HG03280 (cell line): ENCODE results near the gene FNDC3B.

Experiments
- ATAC-seq: cut with Tn5 transposase; IDR thresholded peaks from one replicate; pipeline ENCODE4 v1.9.1; 2021; ENCODE audit warnings: mild to moderate bottlenecking, moderate library complexity; ENCODE audit not compliant: unreplicated experiment

FNDC3B gene

DNA sequence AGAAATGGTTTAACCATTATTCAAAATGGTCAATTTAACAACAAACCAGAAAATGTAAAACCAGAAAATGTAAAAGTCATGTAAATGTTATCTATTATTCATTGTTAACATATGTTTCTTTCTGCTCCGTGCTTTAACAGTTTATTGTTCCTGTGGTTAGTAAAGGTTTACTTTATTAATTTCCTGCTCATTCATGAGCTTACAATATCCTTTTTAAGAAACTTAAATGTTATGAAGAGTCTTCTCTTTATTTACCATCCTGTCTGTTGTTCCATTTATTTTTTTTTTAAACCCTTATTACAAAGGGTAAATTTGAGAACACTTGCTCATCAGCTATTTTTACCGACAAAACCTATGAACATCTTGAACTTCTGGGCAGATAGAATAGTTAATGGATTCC, 260.8 kb downstream of the FNDC3B start:
- ATAC-seq: no peak

GRCh38 chr3:172300862-172301261, 261.5 kb downstream of the FNDC3B start:
- no peak for ATAC-seq

DNA sequence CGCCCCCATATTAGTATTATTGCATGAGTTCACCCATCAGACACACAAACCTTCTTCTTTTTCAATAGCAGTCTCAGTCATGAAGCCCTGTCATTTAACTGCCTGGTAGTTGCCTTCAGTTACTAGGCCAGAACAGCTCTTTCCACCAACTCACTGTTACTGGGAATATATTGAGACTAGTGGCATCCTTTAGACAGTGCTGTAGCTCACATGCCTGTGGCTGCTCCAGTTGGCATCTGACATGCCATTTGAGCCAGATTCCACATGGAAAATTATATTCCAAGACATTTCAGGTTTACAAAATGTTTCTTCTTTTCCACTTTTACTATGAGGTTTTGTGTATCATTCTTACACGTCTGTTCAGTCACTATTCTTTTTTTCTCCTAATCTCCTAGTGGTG, 262.8 kb downstream of the FNDC3B start:
- ATAC-seq: no peak

DNA sequence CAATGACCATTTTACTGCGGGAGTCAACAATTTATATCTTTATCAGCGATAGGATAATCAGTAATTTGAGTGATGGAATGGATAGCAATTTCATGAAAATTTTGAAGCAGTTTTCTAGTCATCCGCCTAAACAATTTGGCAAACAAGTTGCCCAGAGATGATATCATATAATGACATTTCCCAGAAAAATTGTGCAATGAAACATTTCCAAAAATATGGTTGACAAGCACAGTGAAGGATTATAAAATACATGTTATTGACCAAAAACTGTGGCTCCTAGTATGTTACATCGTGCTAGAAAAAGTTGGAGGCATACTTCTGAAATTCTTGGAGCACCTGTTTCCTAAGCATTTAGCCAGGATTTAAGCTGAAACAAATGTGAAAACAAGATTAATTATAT, 263.8 kb downstream of the FNDC3B start:
- ATAC-seq: no peak

DNA sequence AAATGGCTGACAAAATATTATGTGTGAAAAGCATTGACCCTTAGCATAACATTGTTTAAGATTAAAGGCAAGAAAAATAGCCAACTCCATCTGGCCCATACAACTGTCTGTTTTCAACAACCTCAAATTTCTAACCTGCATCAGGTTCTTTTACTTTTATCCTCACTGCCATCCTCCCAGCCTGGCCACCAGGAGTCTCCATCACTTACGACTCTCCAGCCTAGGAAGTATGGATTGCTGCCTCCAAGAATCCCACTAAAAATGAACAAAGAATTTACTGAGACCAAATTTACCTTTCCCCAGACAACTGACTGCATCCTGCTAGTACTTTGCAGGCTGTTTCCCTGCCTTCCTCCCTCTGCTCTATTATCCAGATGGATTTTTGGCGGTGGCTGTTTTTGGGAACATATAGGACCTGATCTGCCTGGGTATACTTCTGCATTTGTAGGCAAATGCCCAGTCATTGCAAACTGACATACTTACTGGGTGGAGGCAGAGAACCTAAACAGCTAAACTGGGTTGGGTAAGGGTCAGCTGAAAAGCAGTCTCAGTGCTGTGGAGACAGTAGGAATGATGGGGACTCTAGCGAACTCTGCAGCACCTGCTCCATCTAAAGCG, 264.7 kb downstream of the FNDC3B start:
- ATAC-seq: no peak

GRCh38 chr3:172305552-172305951, 266.2 kb downstream of the FNDC3B start:
- ATAC-seq: no peak

- no peak for ATAC-seq
These were observed 266.6 kb downstream of the FNDC3B start for GRCh38 chr3:172305974-172306373.

DNA sequence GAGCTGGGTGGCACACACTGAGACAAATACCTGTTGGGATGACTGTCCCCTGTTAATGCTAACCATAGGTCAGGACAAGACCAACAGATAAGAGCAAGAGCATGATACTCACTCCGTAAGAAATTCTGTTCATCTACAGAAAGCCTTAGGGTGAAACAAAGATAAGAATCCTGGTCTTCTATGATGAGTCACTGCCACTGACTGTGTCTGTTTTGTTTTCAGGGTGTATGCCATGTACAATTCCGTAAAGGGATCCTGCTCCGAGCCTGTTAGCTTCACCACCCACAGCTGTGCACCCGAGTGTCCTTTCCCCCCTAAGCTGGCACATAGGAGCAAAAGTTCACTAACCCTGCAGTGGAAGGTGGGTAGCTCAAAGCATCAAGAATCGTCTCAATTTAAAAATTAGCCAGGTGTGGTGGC, 267.8 kb downstream of the FNDC3B start:
- no peak for ATAC-seq

- no peak for ATAC-seq
These were observed 269.7 kb downstream of the FNDC3B start for GRCh38 chr3:172309059-172309458.

- ATAC-seq: no peak
These were observed 270.5 kb downstream of the FNDC3B start for GRCh38 chr3:172309741-172310427.

GRCh38 chr3:172310428-172310760, 271.0 kb downstream of the FNDC3B start:
- no peak for ATAC-seq

DNA sequence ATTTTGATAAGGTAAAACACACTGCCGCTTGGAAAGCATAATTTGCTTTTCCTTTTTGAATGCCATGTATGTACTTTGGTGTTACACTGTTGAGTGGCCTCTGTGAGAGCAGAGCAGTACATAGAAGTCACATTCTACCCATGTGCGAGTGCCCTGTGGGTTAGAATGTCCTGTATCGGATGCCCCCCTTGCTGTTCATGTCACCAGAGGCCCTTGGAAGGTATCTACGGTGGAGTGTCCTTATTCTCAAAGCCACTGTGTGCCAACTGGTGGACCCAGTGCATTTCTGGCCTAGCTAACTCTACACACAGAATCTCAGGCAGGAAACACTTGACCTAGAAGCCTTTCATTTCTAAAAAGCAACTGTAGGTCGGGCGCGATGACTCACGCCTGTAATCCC, 271.8 kb downstream of the FNDC3B start:
- no peak for ATAC-seq

DNA sequence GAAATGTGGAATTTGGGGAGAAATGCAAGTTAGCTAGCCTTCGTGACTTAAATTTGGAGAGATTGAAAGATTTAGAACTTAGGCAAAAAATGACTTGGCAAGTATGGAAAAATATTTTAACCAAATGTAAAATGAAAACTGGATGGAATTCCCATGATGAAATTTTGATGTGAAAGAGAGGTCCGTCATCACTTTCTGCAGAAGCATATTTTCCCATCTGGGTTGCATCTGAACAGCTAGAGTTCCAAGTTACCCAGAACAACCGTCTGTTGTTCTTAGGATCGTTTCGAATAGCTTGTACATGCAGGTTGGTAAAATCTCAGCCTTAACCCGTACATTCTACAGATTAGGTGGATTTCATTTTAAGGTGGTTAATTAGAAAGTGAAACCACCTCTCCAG, 272.6 kb downstream of the FNDC3B start:
- no peak for ATAC-seq

DNA sequence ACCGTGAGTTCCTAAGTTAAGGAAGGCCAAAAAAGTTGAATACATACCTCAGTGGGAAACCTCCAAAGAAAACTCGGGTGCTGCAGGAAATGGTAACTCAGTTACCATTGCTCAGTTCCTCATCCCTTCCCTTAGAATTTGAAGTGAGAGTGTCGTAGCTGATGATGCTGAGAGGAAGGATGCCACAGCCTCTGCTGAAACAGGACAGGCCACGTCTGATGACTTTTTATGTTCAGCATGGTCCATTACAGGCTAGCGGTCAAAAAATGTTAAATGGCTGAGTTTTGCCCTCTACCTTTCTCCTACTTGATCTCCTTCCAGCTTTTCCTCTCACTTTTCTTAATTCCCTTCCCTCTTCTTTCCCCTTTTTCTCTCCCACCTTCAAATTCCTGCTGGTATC, 273.3 kb downstream of the FNDC3B start:
- no peak for ATAC-seq

- no peak for ATAC-seq
These were observed 274.3 kb downstream of the FNDC3B start for GRCh38 chr3:172313671-172314070.

DNA sequence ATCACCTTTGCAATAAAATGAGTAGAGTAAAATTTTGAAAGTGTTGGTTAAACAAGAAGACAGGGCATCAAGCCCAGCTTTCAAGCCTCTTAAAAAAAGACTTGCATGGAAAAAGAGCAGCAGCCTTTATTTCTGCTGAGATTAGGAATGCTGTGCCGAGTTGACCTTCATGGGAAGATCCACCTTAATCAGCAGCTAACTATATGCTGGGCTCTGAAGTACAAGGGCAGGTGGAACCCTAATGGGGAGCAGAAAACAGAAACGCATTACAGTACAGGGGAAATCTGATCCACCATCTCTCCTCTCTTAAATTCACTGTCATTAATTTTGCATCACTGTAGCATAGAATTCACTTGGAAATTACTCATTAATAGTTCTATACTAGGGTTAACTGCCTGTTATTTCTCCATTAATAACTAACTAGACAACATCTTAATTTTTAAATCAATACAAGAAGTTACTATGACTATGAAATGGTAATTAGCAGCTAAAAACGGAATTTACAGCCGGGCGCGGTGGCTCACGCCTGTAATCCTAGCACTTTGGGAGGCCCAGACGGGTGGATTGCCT, 275.3 kb downstream of the FNDC3B start:
- ATAC-seq: no peak

DNA sequence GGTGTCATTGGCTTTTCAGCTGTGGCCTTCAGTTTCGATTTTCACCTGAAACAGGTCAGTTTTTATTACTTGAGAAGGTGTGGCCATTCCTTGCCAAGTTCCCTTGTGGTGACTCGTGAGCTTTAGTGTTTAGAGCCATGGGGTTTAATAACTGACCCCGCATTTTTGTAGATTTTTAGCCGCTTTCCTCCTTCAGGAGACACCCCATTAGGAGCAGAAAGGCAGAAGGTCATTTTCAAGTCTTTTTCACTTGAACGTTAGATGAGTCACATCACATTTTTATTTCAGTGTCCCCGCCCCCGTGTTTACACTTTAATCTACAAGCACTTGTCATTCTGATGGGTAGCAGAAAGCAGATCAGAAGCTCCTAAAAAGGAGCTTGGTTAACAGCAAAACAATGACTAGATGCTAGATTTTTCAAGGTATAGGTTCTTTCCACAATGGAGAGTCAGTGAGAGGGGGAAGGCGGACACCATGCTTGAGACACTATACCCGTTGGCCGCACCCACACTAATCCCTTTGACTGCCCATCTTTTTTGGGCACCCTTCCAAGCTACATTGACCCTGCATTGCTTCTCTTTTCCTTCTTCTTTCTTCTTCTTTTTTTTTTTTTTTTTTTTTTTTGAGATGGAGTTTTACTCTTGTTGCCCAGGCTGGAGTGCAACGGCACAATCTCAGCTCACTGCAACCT, 276.2 kb downstream of the FNDC3B start:
- ATAC-seq: no peak

DNA sequence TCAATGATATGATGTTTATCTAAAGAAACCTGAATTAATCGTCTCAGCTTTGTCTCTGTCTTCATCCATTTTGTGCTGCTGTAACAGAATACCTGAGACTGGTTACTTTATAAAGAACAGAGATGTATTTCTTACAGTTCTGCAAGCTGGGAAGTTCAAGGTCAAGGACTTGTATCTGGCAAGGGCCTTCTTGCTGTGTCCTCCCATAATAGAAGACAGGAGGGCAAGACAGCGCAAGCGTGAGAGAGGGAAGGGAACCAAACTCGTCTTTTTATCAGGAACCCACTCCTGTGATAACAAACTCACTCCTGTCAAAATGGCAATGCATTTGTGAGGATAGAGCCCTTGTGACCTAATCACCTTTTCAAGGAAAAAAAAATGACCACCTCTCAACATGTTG, 277.4 kb downstream of the FNDC3B start:
- no peak for ATAC-seq

- ATAC-seq: no peak
These were observed 278.1 kb downstream of the FNDC3B start for GRCh38 chr3:172317481-172317880.

DNA sequence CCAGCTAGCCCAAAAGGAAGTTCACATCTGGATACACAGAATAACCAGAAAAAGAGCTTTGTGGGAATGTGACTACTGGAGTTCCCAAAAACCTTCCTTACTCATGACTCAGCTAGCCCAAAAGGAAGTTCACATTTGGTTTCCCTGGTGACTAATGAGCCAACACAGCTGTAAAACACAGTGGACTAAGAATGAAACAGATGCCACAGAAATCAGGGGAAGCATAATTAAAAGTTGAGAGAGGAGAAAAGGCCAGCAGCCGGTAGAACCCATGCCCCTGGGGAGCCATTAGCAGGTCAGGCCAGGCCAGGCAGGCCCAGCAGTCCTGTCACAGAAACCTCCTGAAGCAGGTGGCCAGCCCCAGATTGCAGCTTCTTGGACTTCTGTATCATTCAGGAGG, 278.6 kb downstream of the FNDC3B start:
- no peak for ATAC-seq

DNA sequence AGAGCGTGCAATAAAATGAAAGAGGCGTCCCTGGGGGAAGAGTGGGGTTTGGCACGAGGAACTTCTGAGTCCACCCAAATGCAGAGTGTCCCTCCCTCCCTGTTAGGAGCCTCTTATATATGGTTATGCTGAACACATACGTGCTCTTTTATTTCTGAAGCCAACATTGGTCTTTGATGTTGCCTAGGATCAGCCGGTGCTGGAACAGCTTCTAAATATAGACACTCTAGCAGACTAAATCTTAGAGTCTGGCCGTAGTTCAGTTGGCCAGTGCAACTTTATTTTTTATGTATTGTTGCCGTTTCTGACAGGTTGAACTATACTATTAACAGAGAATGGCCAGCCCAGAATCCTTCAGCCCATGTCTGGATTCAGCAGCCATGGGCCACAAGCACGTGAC, 280.2 kb downstream of the FNDC3B start:
- no peak for ATAC-seq

DNA sequence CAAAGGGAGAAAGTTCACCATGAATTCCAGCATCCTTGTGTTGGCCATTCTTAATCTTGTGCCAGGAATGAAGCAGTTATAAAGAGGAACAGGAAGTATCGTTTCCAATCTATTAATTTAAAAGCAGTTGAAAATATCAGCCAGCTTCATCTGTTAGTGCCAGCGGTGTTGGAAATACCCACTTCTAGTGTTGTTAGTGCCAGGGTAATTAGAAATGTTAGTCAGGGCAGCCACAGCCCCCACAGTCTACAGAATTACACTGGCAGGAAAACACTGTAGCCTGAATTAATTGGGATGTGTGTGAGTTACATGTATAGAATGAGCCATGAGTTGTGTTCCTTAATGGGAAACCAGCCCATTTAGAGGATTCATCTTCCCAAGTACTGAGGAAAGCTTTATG, 281.1 kb downstream of the FNDC3B start:
- no peak for ATAC-seq
